ENCODE data around the gene TAGLN2. TPM values are rescaled to one million over a fixed set of nuclear protein-coding genes. Genes with fewer than 3 reads are reported as not detected.

Gene TAGLN2
- total RNA-seq, 1 donor from 2014 or later: 138 TPM

DNA sequence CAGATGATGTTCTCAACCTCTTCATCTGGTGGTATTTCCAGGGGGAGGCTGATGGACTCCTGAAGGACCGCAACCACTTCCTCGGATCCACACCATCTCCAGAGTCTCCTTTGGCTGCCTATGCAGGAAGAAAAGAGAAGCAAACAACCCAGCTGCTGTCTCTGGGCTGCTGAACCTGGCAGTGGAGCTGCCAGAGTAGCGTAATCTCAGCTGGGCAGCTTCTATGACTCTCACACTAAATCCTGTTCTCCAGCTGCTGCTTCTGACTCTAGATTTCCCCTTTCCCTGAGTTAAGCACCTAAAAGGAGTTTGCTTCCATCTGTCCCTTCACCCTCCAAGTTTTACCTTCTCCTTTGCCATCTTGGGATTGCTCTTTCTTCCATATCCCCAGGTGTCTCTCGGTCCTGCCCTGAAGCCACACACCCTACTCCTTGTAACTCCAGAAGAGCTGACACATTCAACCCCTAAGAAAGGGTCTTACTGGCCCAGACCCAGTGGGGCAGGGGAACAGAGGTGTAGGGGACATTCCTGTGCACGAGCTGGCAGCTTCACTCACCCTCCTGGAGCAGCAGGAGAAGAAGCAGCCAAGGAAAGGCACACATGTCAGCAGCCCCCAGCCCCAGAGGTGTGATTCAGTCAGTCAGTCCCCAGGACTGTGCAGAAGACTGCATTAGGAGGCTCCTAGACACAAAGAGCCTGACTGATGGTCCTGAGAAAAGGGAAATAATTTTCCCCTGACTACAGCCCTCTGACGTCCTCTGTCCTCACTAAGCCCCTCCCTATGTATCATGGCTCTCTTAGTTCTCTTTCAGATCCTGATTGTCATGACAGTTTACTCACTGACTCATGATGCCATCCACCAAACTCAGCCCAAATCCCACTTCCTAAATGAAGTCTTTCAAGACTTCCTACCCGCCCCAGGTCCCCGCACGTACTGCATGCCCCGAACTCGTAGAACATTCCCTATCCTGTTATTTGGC lies 28.5 kb upstream of the TAGLN2 start, which contains the start of gene SLAMF9:
Gene SLAMF9 (minus strand): TSS at position 702 of the 980 bp plus-strand sequence. CDS start 100 bp downstream, at position 602.
- TF ChIP-seq, protein P1, sequence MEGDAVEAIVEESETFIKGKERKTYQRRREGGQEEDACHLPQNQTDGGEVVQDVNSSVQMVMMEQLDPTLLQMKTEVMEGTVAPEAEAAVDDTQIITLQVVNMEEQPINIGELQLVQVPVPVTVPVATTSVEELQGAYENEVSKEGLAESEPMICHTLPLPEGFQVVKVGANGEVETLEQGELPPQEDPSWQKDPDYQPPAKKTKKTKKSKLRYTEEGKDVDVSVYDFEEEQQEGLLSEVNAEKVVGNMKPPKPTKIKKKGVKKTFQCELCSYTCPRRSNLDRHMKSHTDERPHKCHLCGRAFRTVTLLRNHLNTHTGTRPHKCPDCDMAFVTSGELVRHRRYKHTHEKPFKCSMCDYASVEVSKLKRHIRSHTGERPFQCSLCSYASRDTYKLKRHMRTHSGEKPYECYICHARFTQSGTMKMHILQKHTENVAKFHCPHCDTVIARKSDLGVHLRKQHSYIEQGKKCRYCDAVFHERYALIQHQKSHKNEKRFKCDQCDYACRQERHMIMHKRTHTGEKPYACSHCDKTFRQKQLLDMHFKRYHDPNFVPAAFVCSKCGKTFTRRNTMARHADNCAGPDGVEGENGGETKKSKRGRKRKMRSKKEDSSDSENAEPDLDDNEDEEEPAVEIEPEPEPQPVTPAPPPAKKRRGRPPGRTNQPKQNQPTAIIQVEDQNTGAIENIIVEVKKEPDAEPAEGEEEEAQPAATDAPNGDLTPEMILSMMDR (conservative IDR thresholded peaks at IDR 0.05): no peak
- no peaks in the 10 kb centered on the region for H3K9me3 Mint-ChIP-seq
- H3K27me3 Mint-ChIP-seq: peaks cover 25% of the 10 kb centered on the region
- DNase-seq (ENCODE audit: extremely low spot score, unreplicated experiment): no peak
- no peaks in the 10 kb centered on the region for H3K36me3 Mint-ChIP-seq
- H3K4me3 Mint-ChIP-seq: no peak within 1 kb of the TSS
- peaks cover 11% of the 10 kb centered on the region for H3K4me1 Mint-ChIP-seq (ENCODE audit: unreplicated experiment)
- H3K27ac Mint-ChIP-seq: no peak within 1 kb of the TSS

DNA sequence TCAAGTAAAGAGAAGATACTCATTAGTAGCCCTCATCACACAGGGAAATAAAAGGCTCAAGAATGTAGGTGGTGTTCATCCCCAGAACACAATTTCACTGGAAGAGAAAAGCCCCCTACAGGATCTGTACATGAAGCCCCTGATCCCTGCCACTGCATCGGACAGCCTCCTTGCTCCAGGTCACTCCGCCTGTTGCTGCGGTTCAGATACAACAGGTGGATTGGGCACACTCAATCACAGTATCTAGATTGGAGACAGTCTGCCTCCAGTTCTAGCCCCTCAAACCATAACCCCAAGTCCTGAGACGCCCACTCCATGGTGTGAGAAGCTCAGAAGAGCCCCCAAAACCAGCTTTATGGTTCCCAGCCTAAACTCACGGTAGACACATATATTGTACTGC lies 27.6 kb upstream of the TAGLN2 start:
- TF ChIP-seq, protein P1 (conservative IDR thresholded peaks at IDR 0.05): no peak
- Mint-ChIP-seq H3K36me3 (no peaks in the 10 kb centered on the region), H3K4me1 (ENCODE audit: unreplicated experiment) (peaks cover 11% of the 10 kb centered on the region), H3K9me3 (no peaks in the 10 kb centered on the region), H3K4me3 (no peak overlapping the region), H3K27me3 (peaks cover 25% of the 10 kb centered on the region), H3K27ac (no peak overlapping the region)
- no peak for DNase-seq (ENCODE audit: extremely low spot score, unreplicated experiment)

DNA sequence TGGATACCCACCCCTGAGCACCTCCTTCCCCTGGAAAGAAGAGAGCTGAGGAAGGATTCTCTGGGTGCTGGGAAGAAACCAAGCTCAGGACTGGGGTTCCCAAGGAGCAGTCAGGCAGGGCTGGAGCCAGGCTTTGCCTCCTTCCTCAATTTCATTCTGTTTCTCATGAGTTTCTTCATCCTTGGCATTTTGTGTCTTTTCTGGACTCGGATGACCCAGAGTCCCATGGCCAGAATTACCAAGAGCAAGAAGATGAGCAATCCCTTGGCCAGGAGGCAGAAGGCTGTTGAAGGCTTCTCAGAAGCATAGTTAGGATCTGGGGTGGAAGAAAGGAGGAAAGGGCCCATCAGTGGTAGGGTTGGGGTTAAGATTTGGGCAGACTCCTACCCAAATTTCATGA lies 26.2 kb upstream of the TAGLN2 start:
- H3K27ac Mint-ChIP-seq: no peak overlapping the region
- no peak for DNase-seq (ENCODE audit: extremely low spot score, unreplicated experiment)
- TF ChIP-seq, protein P1 (conservative IDR thresholded peaks at IDR 0.05): no peak
- H3K27me3 Mint-ChIP-seq: peaks cover 25% of the 10 kb centered on the region
- H3K4me3 Mint-ChIP-seq: no peak overlapping the region
- no peaks in the 10 kb centered on the region for H3K9me3 Mint-ChIP-seq
- H3K4me1 Mint-ChIP-seq (ENCODE audit: unreplicated experiment): peaks cover 11% of the 10 kb centered on the region
- H3K36me3 Mint-ChIP-seq: no peaks in the 10 kb centered on the region

DNA sequence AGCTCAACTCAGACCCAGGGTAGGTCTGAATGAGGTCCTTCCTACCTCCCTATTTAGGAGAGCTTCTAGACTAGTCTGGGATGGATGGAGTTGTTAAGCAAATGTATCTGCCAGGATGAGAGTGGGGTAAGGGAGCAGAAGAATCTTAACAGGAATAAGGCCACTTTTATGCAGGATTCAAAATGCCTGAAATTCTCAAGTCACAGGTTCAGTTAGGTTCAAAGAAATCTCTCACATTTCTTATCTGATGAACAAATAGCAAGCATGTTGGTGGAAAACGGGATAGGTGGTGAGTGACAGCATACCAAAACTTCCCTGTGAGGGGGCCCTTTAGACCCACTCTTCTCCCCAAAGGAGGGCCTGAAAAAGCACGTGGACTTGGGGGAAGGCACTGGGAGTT lies 25.7 kb upstream of the TAGLN2 start:
- peaks cover 16% of the 10 kb centered on the region for H3K4me1 Mint-ChIP-seq (ENCODE audit: unreplicated experiment)
- no peak overlapping the region for H3K4me3 Mint-ChIP-seq
- H3K27ac Mint-ChIP-seq: no peak overlapping the region
- H3K36me3 Mint-ChIP-seq: no peaks in the 10 kb centered on the region
- DNase-seq (ENCODE audit: extremely low spot score, unreplicated experiment): no peak
- H3K9me3 Mint-ChIP-seq: no peaks in the 10 kb centered on the region
- TF ChIP-seq, protein P1 (conservative IDR thresholded peaks at IDR 0.05): no peak
- peaks cover 25% of the 10 kb centered on the region for H3K27me3 Mint-ChIP-seq

DNA sequence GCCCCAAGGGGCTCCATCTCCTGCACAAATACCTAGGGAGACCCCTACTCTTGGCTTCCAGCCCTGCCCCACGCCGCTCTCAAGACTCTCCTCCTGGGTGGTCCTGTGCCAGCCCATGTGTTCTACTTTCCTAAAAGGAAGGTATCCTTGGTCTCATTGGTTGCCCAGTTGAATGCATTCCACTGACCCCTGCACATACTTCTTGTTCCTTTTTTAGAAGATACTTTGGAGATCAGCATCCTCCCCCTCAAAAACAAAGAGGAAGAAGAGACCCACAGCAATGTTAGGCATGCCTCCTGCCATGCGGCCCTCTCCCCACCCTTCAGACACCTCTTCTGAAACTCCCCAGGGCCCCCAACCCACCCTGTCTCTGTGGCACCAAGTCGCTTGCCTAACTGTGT lies 24.7 kb upstream of the TAGLN2 start:
- Mint-ChIP-seq H3K4me1 (ENCODE audit: unreplicated experiment) (peaks cover 21% of the 10 kb centered on the region), H3K27me3 (peaks cover 25% of the 10 kb centered on the region)

More for the DNA sequence above, 24.7 kb upstream of the TAGLN2 start:
- Mint-ChIP-seq H3K27ac (no peak overlapping the region), H3K4me3 (no peak overlapping the region), H3K36me3 (no peaks in the 10 kb centered on the region), H3K9me3 (no peaks in the 10 kb centered on the region)
- DNase-seq (ENCODE audit: extremely low spot score, unreplicated experiment): no peak
- TF ChIP-seq, protein P1 (conservative IDR thresholded peaks at IDR 0.05): no peak
